Lower lobe of right lung (tissue), 2 donors: ENCODE measurements around the gene TMEM120B. TPM values are rescaled to one million over a fixed set of nuclear protein-coding genes. Genes with fewer than 3 reads are reported as not detected.
"Not testable (repeated sequence)": the region's sequence is repeated elsewhere in the genome, so short reads cannot be mapped to it uniquely, and the experiment has no call there.

Source experiments
- ATAC-seq, 2 donors: fragments of 200-7000 bp; cut with Tn5 transposase; one replicate each; pipeline ENCODE4 v1.9.1; 2020 to 2022; ENCODE audit warnings: mild to moderate bottlenecking in 2 of 2, moderate library complexity in 2 of 2
- DNase-seq: peaks from one replicate; pipeline ENCODE4 v3.0.0-alpha.2; 2020
- H3K27ac ChIP-seq: fragments of 200-600 bp; one replicate; pipeline ENCODE4 v1.8.0; 2022
- H3K27me3 ChIP-seq: fragments of 200-600 bp; one replicate; pipeline ENCODE4 v1.8.0; 2022; ENCODE audit warnings: low read depth
- H3K36me3 ChIP-seq: fragments of 200-600 bp; one replicate; pipeline ENCODE4 v1.8.0; 2022; ENCODE audit warnings: mild to moderate bottlenecking
- H3K4me1 ChIP-seq: fragments of 200-600 bp; one replicate; pipeline ENCODE4 v1.8.0; 2022
- H3K4me3 ChIP-seq: fragments of 200-600 bp; one replicate; pipeline ENCODE4 v1.8.0; 2022; ENCODE audit warnings: mild to moderate bottlenecking
- H3K9me3 ChIP-seq: fragments of 200-600 bp; one replicate; pipeline ENCODE4 v1.8.0; 2022
- CTCF ChIP-seq: fragments of 200-600 bp; IDR thresholded peaks from one replicate; pipeline ENCODE4 v1.8.0; 2022; ENCODE audit warnings: antibody characterized with exemption, mild to moderate bottlenecking
- intact Hi-C: fragments of 100-400 bp; cut with DNase I; formaldehyde crosslinking; loops from one replicate; pipeline ENCODE4 v1.11.0; 2022
- total RNA-seq: library from RNA; stranded (reverse); fragmentation: NEBNext Ultra II Directional; extraction: Animal tissue kit (Norgen Biotek cat#: 25700); gene quantifications from one replicate; pipeline ENCODE4 v1.2.1, GENCODE V29; 2021
- donor health status: DM: no; HTN: yes; CAD: no; lungs with severe emphysema.

The TMEM120B gene
- total RNA-seq, 1 donor from 2014 or later, result 13.4 TPM

DNA sequence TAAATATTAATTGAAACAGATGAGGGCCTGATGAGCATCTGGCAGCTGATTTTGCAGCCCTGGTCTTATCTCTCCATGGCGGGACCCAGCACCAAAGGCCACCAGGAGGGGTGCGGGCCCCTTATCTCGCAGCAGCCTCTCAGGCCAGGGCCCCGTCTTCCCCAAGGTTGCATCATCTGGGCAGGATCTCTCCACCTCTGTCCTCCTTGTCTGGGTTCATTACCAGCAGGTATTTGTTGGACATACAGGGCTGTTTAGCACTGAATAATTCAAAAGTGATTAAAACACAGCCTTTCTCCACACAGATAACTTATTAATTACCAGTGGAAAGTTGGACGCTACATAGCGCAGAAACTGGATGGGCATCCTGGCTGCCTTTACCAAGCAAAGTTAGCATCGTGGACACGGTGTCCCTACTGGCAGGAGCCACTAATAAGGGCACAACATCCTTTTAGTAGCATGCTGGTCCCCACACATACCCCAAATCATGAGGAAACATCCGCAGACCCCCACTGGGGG lies 25.8 kb downstream of the TMEM120B start:
- intact Hi-C loops, result no loop called here
- H3K9me3 ChIP-seq, result no peaks in the 10 kb centered on the region
- TF ChIP-seq CTCF, result no peak
- no peaks in the 10 kb centered on the region for H3K4me1 ChIP-seq
- ATAC-seq (no peak), DNase-seq (no peak)
- no peak overlapping the region for H3K4me3 ChIP-seq
- H3K27ac ChIP-seq, result no peak overlapping the region
- H3K36me3 ChIP-seq, result no peaks in the 10 kb centered on the region
- no peaks in the 10 kb centered on the region for H3K27me3 ChIP-seq

DNA sequence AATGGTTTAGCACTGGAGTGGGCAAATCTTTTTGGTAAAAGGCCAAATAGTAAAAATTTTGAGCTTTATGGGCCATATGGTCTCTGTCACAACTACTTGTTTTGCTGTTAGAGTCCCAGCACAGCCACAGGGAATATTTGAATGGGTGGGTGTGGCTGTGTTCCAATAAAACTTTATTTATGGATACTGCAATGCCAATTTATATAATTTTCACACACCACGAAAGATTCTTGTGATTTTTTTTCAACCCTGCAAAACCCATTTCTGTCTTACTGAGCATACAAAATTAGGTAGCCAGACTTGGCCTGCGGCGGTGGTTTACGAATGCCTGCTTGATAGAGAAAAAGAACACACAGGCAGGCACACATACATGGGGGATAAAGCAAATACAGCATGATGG lies 28.3 kb downstream of the TMEM120B start:
- Histone ChIP-seq H3K27me3 (no peaks in the 10 kb centered on the region), H3K4me3 (no peak overlapping the region), H3K36me3 (no peaks in the 10 kb centered on the region), H3K27ac (no peak overlapping the region), H3K9me3 (no peaks in the 10 kb centered on the region), H3K4me1 (no peaks in the 10 kb centered on the region)
- no peak for ATAC-seq
- TF ChIP-seq CTCF, result no peak
- intact Hi-C loops, result no loop called here
- DNase-seq, result no peak

DNA sequence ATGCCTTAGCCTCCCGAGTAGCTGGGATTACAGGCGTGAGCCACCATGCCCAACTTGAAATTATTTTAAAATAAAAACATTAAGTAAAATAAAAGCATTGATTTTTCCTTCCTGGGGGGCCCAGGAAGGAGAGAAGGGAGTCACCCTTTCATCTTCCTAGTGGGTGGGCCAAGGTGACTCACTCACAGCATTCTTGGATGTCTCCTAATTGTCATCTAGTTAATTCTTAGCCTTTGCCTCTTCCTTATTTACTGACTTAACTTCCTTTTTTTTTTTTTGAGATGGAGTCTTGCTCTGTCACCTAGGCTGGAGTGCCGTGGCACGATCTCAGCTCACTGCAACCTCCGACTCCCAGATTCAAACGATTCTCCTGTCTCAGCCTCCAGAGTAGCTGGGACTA lies 29.2 kb downstream of the TMEM120B start:
- Histone ChIP-seq H3K9me3 (no peaks in the 10 kb centered on the region), H3K4me1 (no peaks in the 10 kb centered on the region), H3K27me3 (no peaks in the 10 kb centered on the region), H3K36me3 (no peaks in the 10 kb centered on the region), H3K27ac (no peak overlapping the region), H3K4me3 (no peak overlapping the region)
- ATAC-seq (no peak), DNase-seq (no peak)
- intact Hi-C loops, result no loop called here
- no peak for TF ChIP-seq CTCF

DNA sequence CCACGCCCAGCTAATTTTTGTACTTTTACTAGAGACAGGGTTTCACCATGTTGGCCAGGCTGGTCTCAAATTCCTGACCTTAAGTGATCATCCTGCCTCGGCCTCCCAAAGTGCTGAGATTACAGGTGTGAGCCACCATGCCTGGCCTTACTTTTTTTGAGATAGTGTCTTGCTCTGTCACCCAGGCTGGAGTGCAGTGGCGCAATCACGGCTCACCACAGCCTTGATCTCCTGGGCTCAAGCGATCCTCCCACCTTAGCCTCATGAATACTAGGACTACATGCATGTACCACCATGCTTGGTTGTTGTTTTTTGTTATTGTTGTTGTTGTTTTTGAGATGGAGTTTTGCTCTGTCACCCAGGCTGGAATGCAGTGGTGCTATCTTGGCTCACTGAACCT lies 33.0 kb downstream of the TMEM120B start:
- H3K27ac ChIP-seq, H3K27me3 ChIP-seq, H3K4me3 ChIP-seq, H3K9me3 ChIP-seq, intact Hi-C loops, DNase-seq, ATAC-seq, H3K4me1 ChIP-seq: not testable (repeated sequence)
- H3K36me3 ChIP-seq, result peaks cover 11% of the 10 kb centered on the region

DNA sequence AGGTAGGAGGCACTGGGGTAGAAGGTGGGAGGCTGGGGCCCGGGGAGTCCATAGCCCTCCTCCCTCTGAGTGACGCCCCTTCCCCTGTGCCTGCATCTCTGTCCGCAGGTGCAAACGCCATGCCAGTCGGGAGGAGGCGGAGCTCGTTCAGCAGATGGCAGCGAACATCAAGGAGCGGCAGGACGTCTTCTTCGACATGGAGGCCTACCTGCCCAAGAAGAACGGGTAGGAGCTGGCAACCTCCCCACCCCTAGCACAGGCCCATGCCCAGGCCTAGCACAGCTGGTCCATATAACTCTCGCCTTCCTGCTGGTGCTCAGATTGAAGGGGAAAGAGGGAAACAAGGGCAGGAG lies 35.6 kb downstream of the TMEM120B start:
- H3K27ac ChIP-seq, result no peak overlapping the region
- H3K4me3 ChIP-seq, result no peak overlapping the region
- intact Hi-C loops, result no loop called here
- H3K27me3 ChIP-seq, result no peaks in the 10 kb centered on the region
- peaks cover 6% of the 10 kb centered on the region for H3K4me1 ChIP-seq
- H3K36me3 ChIP-seq, result peaks cover 11% of the 10 kb centered on the region
- DNase-seq (no peak), ATAC-seq (no peak)
- TF ChIP-seq CTCF, result no peak
- no peaks in the 10 kb centered on the region for H3K9me3 ChIP-seq

DNA sequence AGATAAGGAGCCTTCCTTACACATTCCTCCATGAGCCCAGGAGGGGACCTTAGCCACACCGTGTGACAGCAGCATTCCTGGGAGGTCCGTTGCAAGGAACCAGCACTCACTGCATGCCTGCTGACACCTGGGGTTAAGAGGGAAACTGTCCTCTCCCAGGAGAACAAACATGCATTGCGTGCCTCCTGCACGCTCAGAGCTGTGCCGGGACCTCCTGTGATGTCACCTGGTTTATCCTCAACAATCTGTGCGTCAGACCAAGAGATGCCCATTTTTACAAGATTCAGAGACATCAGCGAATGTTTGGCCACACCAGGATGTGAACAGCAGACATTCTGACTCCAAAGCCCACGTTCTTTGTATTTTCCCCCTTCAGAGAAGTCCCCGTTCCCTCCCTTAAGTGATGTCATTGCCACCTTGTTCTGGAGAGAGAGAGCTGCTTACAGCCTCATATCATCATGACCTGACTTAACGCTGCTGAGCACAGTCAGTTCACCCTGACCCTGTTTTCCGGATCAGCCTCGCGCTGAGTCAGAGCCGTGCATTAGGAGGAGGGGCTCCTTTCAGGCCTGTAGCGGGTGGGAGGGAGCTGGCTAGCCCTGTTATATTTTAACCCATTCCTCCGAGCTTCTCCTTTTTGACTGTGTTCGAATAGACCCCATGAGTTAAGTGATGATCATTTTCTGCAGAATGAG lies 36.2 kb downstream of the TMEM120B start:
- ATAC-seq (peak; percentile 45 to 53), DNase-seq (no peak)
- peaks cover 11% of the 10 kb centered on the region for H3K36me3 ChIP-seq
- intact Hi-C loops, result no loop called here
- TF ChIP-seq CTCF, result no peak
- peaks cover 9% of the 10 kb centered on the region for H3K4me1 ChIP-seq
- H3K27me3 ChIP-seq, result no peaks in the 10 kb centered on the region
- no peaks in the 10 kb centered on the region for H3K9me3 ChIP-seq
- no peak overlapping the region for H3K27ac ChIP-seq
- H3K4me3 ChIP-seq, result no peak overlapping the region
